GM12878 (cell line): ENCODE results near the gene ARAP3. TPM values are rescaled to one million over a fixed set of nuclear protein-coding genes. Genes with fewer than 3 reads are reported as not detected.

Source experiments
- ATAC-seq: fragments of 200-7000 bp; cut with Tn5 transposase; 3 replicates; pipeline ENCODE4 v1.9.1; 2020; ENCODE audit warnings: mild to moderate bottlenecking, moderate library complexity
- BruUV-seq: library from RNA; stranded (reverse); fragments of 400-500 nt; replicated peaks from 2 replicates; lab custom pipeline; 2021; lab: Mats Ljungman, UMichigan
- CTCF ChIA-PET: fragments of 300-600 bp; sonication (Branson Sonifier 250); formaldehyde crosslinking; extraction: SDS; loops from one replicate; lab custom pipeline; 2021; ENCODE audit warnings: inconsistent platforms; lab: Yijun Ruan, JAX
- POLR2A ChIA-PET: fragments of 350-600 bp; formaldehyde crosslinking; extraction: SDS; loops from one replicate; lab custom pipeline; 2021; ENCODE audit warnings: inconsistent platforms; lab: Charles Lee
- RAD21 ChIA-PET: fragments of 300-600 bp; sonication (Branson Sonifier 250); formaldehyde crosslinking; loops from one replicate; lab custom pipeline; 2023; ENCODE audit warnings: antibody characterized with exemption; ENCODE audit not compliant: unreplicated experiment; lab: Charles Lee
- SMC1A ChIA-PET: fragments of 300-600 bp; sonication (Branson Sonifier 250); formaldehyde crosslinking; loops from one replicate; lab custom pipeline; 2023; ENCODE audit not compliant: unreplicated experiment, uncharacterized antibody; lab: Charles Lee
- DNase-seq: peaks from one replicate; pipeline ENCODE4 v3.0.0-alpha.2; 2011; ENCODE audit warnings: low read depth, low spot score
- FAIRE-seq: peaks from 3 replicates; lab custom pipeline; 2011; peaks lifted over from hg19 to GRCh38; lab: Jason Lieb, UNC
- H2AFZ ChIP-seq: 2 replicates; pipeline ENCODE4 v1.6.0; 2011; ENCODE audit warnings: low read depth, low read length, control low read depth; ENCODE audit not compliant: control insufficient read depth
- H3K27ac ChIP-seq: 2 replicates; pipeline ENCODE4 v1.5.1; 2011; ENCODE audit warnings: control low read depth; ENCODE audit not compliant: control insufficient read depth, insufficient read depth
- H3K27me3 ChIP-seq, 2 experiments: replicated peaks in 1 of 2; 2 replicates each; pipeline versions ENCODE4 v1.6.0 to v1.6.1; 2011; ENCODE audit warnings: low read length in 1 of 2; ENCODE audit not compliant: control insufficient read depth in 2 of 2, insufficient read depth in 2 of 2
- H3K36me3 ChIP-seq, 2 experiments: 2 replicates each; pipeline ENCODE4 v1.5.1; 2011; ENCODE audit warnings: low read length in 1 of 2; ENCODE audit not compliant: control insufficient read depth in 2 of 2, insufficient read depth in 2 of 2
- H3K4me1 ChIP-seq: 2 replicates; pipeline ENCODE4 v1.6.1; 2011; ENCODE audit warnings: mild to moderate bottlenecking, low read length, moderate library complexity, mixed read lengths; ENCODE audit not compliant: control insufficient read depth, insufficient read depth
- H3K4me2 ChIP-seq: 2 replicates; pipeline ENCODE4 v1.6.0; 2011; ENCODE audit warnings: control low read depth; ENCODE audit not compliant: control insufficient read depth, insufficient read depth
- H3K4me3 ChIP-seq: fragments of 200-600 bp; sonication (generic); 2 replicates; pipeline ENCODE4 v1.5.1; 2016
- H3K79me2 ChIP-seq: 2 replicates; pipeline ENCODE4 v1.6.0; 2011; ENCODE audit warnings: low read length; ENCODE audit not compliant: control insufficient read depth, insufficient read depth
- H3K9ac ChIP-seq: 2 replicates; pipeline ENCODE4 v1.8.0; 2011; ENCODE audit warnings: low read length, control low read depth, mixed read lengths; ENCODE audit not compliant: control insufficient read depth, insufficient read depth
- H3K9me3 ChIP-seq: replicated peaks from 3 replicates; pipeline ENCODE4 v1.5.1; 2011; ENCODE audit warnings: mild to moderate bottlenecking, low read length; ENCODE audit not compliant: control insufficient read depth, insufficient read depth
- H4K20me1 ChIP-seq: 2 replicates; pipeline ENCODE4 v1.6.0; 2011; ENCODE audit not compliant: control insufficient read depth, insufficient read depth
- BACH1 ChIP-seq: fragments of 450-650 bp; IDR thresholded peaks from 2 replicates; pipeline ENCODE4 v1.6.1; 2017; ENCODE audit warnings: mild to moderate bottlenecking, borderline replicate concordance
- CBX3 ChIP-seq: fragments of 200-600 bp; sonication (generic); IDR thresholded peaks from 2 replicates; pipeline ENCODE4 v1.6.1; 2016; ENCODE audit warnings: low read depth, borderline replicate concordance
- CREB1 ChIP-seq: IDR thresholded peaks from 2 replicates; pipeline ENCODE4 v1.6.1; 2012; ENCODE audit warnings: low read depth, mild to moderate bottlenecking, inconsistent platforms
- DPF2 ChIP-seq: fragments of 450-650 bp; IDR thresholded peaks from 2 replicates; pipeline ENCODE4 v1.6.1; 2017; ENCODE audit warnings: mild to moderate bottlenecking
- FOS ChIP-seq: IDR thresholded peaks from 3 replicates; pipeline ENCODE4 v1.6.1; 2011; ENCODE audit warnings: borderline replicate concordance; ENCODE audit not compliant: insufficient read length; ENCODE audit errors: extremely low read depth
- HDAC6 ChIP-seq: fragments of 200-600 bp; sonication (generic); IDR thresholded peaks from one replicate; pipeline ENCODE4 v1.8.0; 2017; ENCODE audit warnings: antibody characterized with exemption; ENCODE audit not compliant: unreplicated experiment
- IKZF1 ChIP-seq: fragments of 450-650 bp; conservative IDR thresholded peaks from 2 replicates; pipeline ENCODE4 v1.6.1; 2017; ENCODE audit warnings: antibody characterized with exemption, mild to moderate bottlenecking
- IKZF2 ChIP-seq, 2 experiments: fragments of 450-650 bp; IDR thresholded peaks; 2 replicates each; pipeline ENCODE4 v1.6.1; 2017; ENCODE audit warnings: mild to moderate bottlenecking in 2 of 2, moderate library complexity in 2 of 2
- MEF2B ChIP-seq: fragments of 450-650 bp; IDR thresholded peaks from 2 replicates; pipeline ENCODE4 v1.6.1; 2018; ENCODE audit warnings: mild to moderate bottlenecking, moderate library complexity; ENCODE audit not compliant: partially characterized antibody, poor library complexity, severe bottlenecking
- MYC ChIP-seq: IDR thresholded peaks from 2 replicates; pipeline ENCODE4 v1.6.1; 2011; ENCODE audit warnings: mild to moderate bottlenecking, low read length, moderate library complexity, inconsistent platforms; ENCODE audit not compliant: insufficient read depth, insufficient replicate concordance, insufficient read length, severe bottlenecking
- NFIC ChIP-seq: IDR thresholded peaks from 2 replicates; pipeline ENCODE4 v1.6.1; 2012; ENCODE audit warnings: low read depth, mild to moderate bottlenecking, inconsistent platforms, low read length, moderate library complexity
- NFXL1 ChIP-seq: fragments of 450-650 bp; IDR thresholded peaks from 2 replicates; pipeline ENCODE4 v1.6.1; 2017; ENCODE audit warnings: antibody characterized with exemption, mild to moderate bottlenecking, borderline replicate concordance
- POLR2AphosphoS5 ChIP-seq: IDR thresholded peaks from 2 replicates; pipeline ENCODE4 v1.6.1; 2011; ENCODE audit warnings: mild to moderate bottlenecking, low read length, inconsistent platforms
- SIX5 ChIP-seq: IDR thresholded peaks from 2 replicates; pipeline ENCODE4 v1.6.1; 2011; ENCODE audit warnings: mild to moderate bottlenecking, low read depth, low read length, moderate library complexity; ENCODE audit not compliant: severe bottlenecking
- SMARCA5 ChIP-seq: fragments of 450-650 bp; IDR thresholded peaks from 2 replicates; pipeline ENCODE4 v1.6.1; 2017; ENCODE audit warnings: mild to moderate bottlenecking
- STAT3 ChIP-seq: IDR thresholded peaks from 2 replicates; pipeline ENCODE4 v1.6.1; 2011; ENCODE audit warnings: low read depth, low read length, improper control_type of control experiment
- TCF3 ChIP-seq: IDR thresholded peaks from 2 replicates; pipeline ENCODE4 v1.6.1; 2012; ENCODE audit warnings: low read depth, mild to moderate bottlenecking, low read length, borderline replicate concordance; ENCODE audit not compliant: insufficient read depth
- ZZZ3 ChIP-seq: IDR thresholded peaks from 2 replicates; pipeline ENCODE4 v1.6.1; 2011; ENCODE audit warnings: low read depth; ENCODE audit not compliant: control insufficient read depth, insufficient read length
- WGBS: methylation state at CpG from one replicate; pipeline ENCODE4 v1.1.6; 2016; ENCODE audit warnings: low lambda C conversion rate; ENCODE audit not compliant: insufficient replicate concordance, insufficient coverage; ENCODE audit errors: missing lambda C conversion rate; 5-methylcytosine and 5-hydroxymethylcytosine counted together
- in situ Hi-C: fragments of 300-500 bp; cut with MboI; formaldehyde crosslinking; loops from 9 replicates; pipeline ENCODE4 v1.14.3; 2018; ENCODE audit warnings: mixed read lengths
- intact Hi-C: fragments of 100-400 bp; cut with micrococcal nuclease; formaldehyde crosslinking; loops from one replicate; pipeline ENCODE4 v1.14.2; 2022; ENCODE audit not compliant: unreplicated experiment
- polyA plus RNA-seq, 11 experiments: library from polyadenylated mRNA; depleted of rRNA in 4 of 11; unstranded in 6 of 11; stranded (reverse) in 5 of 11; fragments of >200 nt; fragmentation: Nextera tagmentation in 4 of 11; fragmentation: Illumina TruSeq in 1 of 11; extraction: Ambion mirVana in 4 of 11; extraction: Trizol in 1 of 11; gene quantifications; 1 replicate in 1 of 11; 2 replicates in 10 of 11; pipeline versions ENCODE4 v1.2.1 to v1.2.3, GENCODE V29; 2011 to 2016; ENCODE audit warnings: inconsistent platforms in 2 of 11, missing spikeins in 2 of 11, low read depth in 1 of 11
- total RNA-seq, 4 experiments: library from RNA; depleted of rRNA in 3 of 4; stranded (reverse); fragments of >200 nt in 3 of 4; fragmentation: Illumina TruSeq in 1 of 4; extraction: Trizol in 1 of 4; gene quantifications; 2 replicates each; pipeline versions ENCODE4 v1.2.1 to v1.2.3, GENCODE V29; 2013 to 2021

Gene ARAP3
- total and polyA plus RNA-seq, 10 of the 15 experiments (the other 5 are each of a cell fraction or from before 2014, with no cell fraction given) = 0.01 to 0.08 TPM; not detected in 8

- POLR2A ChIA-PET = no interaction called here
- Histone ChIP-seq H3K4me3 (no peak overlapping the region), H3K36me3 (no peaks in the 10 kb centered on the region), H4K20me1 (no peaks in the 10 kb centered on the region), H3K4me1 (peaks cover 12% of the 10 kb centered on the region), H3K27ac (no peak overlapping the region), H3K79me2 (no peaks in the 10 kb centered on the region), H3K27me3 (peaks cover 3 to 10% of the 10 kb centered on the region in 2 experiments; a peak in 3 of 4 replicates), H2AFZ (no peak overlapping the region), H3K4me2 (no peak overlapping the region), H3K9me3 (no peaks in the 10 kb centered on the region), H3K9ac (no peak overlapping the region)
- RAD21 ChIA-PET = no interaction called here
- DNase-seq (no peak), ATAC-seq (no peak), FAIRE-seq (no peak)
- in situ Hi-C loops (no loop called here), intact Hi-C loops (no loop called here)
- WGBS = 0% methylated on average over 1 of the region's 1 CpG
- SMC1A ChIA-PET = no interaction called here
- TF ChIP-seq POLR2AphosphoS5 (no peak), CREB1 (no peak)
- CTCF ChIA-PET = no interaction called here
- no TSS peak for BruUV-seq
Measured at GRCh38 chr5:141705469-141705868, 23.4 kb upstream of the ARAP3 start.

- intact Hi-C loops (no loop called here), in situ Hi-C loops (no loop called here)
- Histone ChIP-seq H3K4me1 (peaks cover 12% of the 10 kb centered on the region), H3K4me2 (no peak overlapping the region), H3K4me3 (no peak overlapping the region), H3K9ac (no peak overlapping the region), H3K79me2 (no peaks in the 10 kb centered on the region), H3K27me3 (peaks cover 3 to 10% of the 10 kb centered on the region in 2 experiments; a peak in 3 of 4 replicates), H3K27ac (no peak overlapping the region), H2AFZ (no peak overlapping the region), H3K9me3 (no peaks in the 10 kb centered on the region), H4K20me1 (no peaks in the 10 kb centered on the region), H3K36me3 (no peaks in the 10 kb centered on the region)
- POLR2A ChIA-PET = no interaction called here
- no peak for ATAC-seq
- SMC1A ChIA-PET = interaction anchor here (4.1 kb wide), 1 partner anchor 174 kb away, joined by 22 read pairs; the partner anchor contains the start of gene PCDH1
- 30% methylated on average over 1 of the region's 1 CpG for WGBS
- CTCF ChIA-PET = interaction anchor here (1.6 to 5.7 kb wide), 3 partner anchors 12 to 259 kb away, joined by 4 to 83 read pairs (median 30); partner anchors contain the start of gene PCDH1
- BruUV-seq = no TSS peak
- no peak for FAIRE-seq
- RAD21 ChIA-PET = interaction anchor here (1.0 kb wide), 1 partner anchor 13 kb away, joined by 3 read pairs; no protein-coding TSS in a partner anchor
- no peak for DNase-seq
- TF ChIP-seq IKZF1 (no peak), IKZF2 (IDR thresholded peaks at IDR 0.05) (no peak), SMARCA5 (no peak), TCF3 (no peak), NFIC (no peak), HDAC6 (no peak), NFXL1 (no peak), ZZZ3 (no peak), STAT3 (no peak), MEF2B (no peak), CBX3 (no peak), MYC (no peak), DPF2 (no peak), BACH1 (no peak), SIX5 (no peak), FOS (no peak)
Measured at GRCh38 chr5:141704782-141705297, 22.8 kb upstream of the ARAP3 start.
